Measurements from ENCODE around the gene CYP3A7. TPM values are rescaled to one million over a fixed set of nuclear protein-coding genes. Genes with fewer than 3 reads are reported as not detected.
A peak's percentile ranks its signal among the peaks of the same experiment; 100 is the strongest.
"Not testable (repeated sequence)": the region's sequence is repeated elsewhere in the genome, so short reads cannot be mapped to it uniquely, and the experiment has no call there.

CYP3A7 gene
- total RNA-seq, 4 donors from 2014 or later, result 0.26 to 0.34 TPM; not detected in 2

GRCh38 chr7:99752356-99752755 is 17.4 kb upstream of the CYP3A7 start:
- no peaks in the 10 kb centered on the region for H3K9me3 ChIP-seq
- H3K36me3 ChIP-seq, result no peaks in the 10 kb centered on the region
- peak overlapping the region in 1 of 4 donors; percentile 65 for H3K27ac ChIP-seq (replicated peaks in 1 of 4)
- peak; percentile 90 for DNase-seq (ENCODE audit: extremely low spot score)
- H3K4me3 ChIP-seq, result no peak overlapping the region
- H3K27me3 ChIP-seq, result no peaks in the 10 kb centered on the region
- TF ChIP-seq POLR2AphosphoS5 (IDR thresholded peaks at IDR 0.05) (peak in 1 of 2 donors; percentile 23), EP300 (IDR thresholded peaks at IDR 0.05) (no peak)
- TF ChIP-seq, protein P1, sequence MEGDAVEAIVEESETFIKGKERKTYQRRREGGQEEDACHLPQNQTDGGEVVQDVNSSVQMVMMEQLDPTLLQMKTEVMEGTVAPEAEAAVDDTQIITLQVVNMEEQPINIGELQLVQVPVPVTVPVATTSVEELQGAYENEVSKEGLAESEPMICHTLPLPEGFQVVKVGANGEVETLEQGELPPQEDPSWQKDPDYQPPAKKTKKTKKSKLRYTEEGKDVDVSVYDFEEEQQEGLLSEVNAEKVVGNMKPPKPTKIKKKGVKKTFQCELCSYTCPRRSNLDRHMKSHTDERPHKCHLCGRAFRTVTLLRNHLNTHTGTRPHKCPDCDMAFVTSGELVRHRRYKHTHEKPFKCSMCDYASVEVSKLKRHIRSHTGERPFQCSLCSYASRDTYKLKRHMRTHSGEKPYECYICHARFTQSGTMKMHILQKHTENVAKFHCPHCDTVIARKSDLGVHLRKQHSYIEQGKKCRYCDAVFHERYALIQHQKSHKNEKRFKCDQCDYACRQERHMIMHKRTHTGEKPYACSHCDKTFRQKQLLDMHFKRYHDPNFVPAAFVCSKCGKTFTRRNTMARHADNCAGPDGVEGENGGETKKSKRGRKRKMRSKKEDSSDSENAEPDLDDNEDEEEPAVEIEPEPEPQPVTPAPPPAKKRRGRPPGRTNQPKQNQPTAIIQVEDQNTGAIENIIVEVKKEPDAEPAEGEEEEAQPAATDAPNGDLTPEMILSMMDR (IDR thresholded peaks at IDR 0.05), result no peak
- peaks cover 0 to 21% (median 17%) of the 10 kb centered on the region in 4 donors for H3K4me1 ChIP-seq
- 13% methylated on average over 3 of the region's 3 CpGs for whole genome bisulfite sequencing
- intact Hi-C loops (cut with DNase I), result no loop called here

GRCh38 chr7:99751322-99752052 is 16.5 kb upstream of the CYP3A7 start:
- peak; percentile 42 for DNase-seq (ENCODE audit: extremely low spot score)
- H3K9me3 ChIP-seq; H3K36me3 ChIP-seq; H3K4me3 ChIP-seq; intact Hi-C loops (cut with DNase I); H3K27me3 ChIP-seq: not testable (repeated sequence)
- Histone ChIP-seq H3K27ac (replicated peaks in 1 of 4) (peak overlapping the region in 1 of 4 donors; percentile 65), H3K4me1 (peaks cover 0 to 21% (median 17%) of the 10 kb centered on the region in 4 donors)
- 8% methylated on average over 5 of the region's 5 CpGs for WGBS

- Histone ChIP-seq H3K27me3 (no peaks in the 10 kb centered on the region), H3K36me3 (no peaks in the 10 kb centered on the region), H3K4me1 (peaks cover 0 to 21% (median 17%) of the 10 kb centered on the region in 4 donors), H3K4me3 (no peak overlapping the region), H3K27ac (replicated peaks in 1 of 4) (no peak overlapping the region), H3K9me3 (no peaks in the 10 kb centered on the region)
- TF ChIP-seq POLR2A (IDR thresholded peaks at IDR 0.05; ENCODE audit: low read depth) (no peak), POLR2AphosphoS5 (IDR thresholded peaks at IDR 0.05) (no peak), EP300 (IDR thresholded peaks at IDR 0.05) (no peak)
- TF ChIP-seq, protein P1 (IDR thresholded peaks at IDR 0.05), result no peak
- intact Hi-C loops (cut with DNase I), result no loop called here
- WGBS, result 82% methylated on average over 6 of the region's 6 CpGs
- peak; percentile 78 for DNase-seq (ENCODE audit: extremely low spot score)
Measured at GRCh38 chr7:99748846-99749579, 14.0 kb upstream of the CYP3A7 start.

DNA sequence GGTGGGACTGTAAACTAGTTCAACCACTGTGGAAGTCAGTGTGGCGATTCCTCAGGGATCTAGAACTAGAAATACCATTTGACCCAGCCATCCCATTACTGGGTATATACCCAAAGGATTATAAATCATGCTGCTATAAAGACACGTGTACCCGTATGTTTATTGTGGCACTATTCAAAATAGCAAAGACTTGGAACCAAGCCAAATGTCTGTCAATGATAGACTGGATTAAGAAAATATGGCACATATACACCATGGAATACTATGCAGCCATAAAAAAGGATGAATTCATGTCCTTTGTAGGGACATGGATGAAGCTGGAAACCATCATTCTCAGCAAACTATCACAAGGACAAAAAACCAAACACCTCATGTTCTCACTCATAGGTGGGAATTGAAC is 11.9 kb upstream of the CYP3A7 start:
- H3K4me3 ChIP-seq; H3K27ac ChIP-seq (replicated peaks in 1 of 4); H3K9me3 ChIP-seq; DNase-seq (ENCODE audit: extremely low spot score); H3K36me3 ChIP-seq; intact Hi-C loops (cut with DNase I); H3K27me3 ChIP-seq: not testable (repeated sequence)
- peaks cover 0 to 15% (median 10%) of the 10 kb centered on the region in 4 donors for H3K4me1 ChIP-seq
- 85% methylated on average over 3 of the region's 3 CpGs for WGBS

GRCh38 chr7:99745395-99745794 is 10.4 kb upstream of the CYP3A7 start:
- DNase-seq (ENCODE audit: extremely low spot score); H3K27ac ChIP-seq (replicated peaks in 1 of 4); H3K4me3 ChIP-seq; H3K9me3 ChIP-seq; H3K36me3 ChIP-seq; intact Hi-C loops (cut with DNase I); H3K4me1 ChIP-seq; H3K27me3 ChIP-seq: not testable (repeated sequence)
- WGBS, result 82% methylated on average over 3 of the region's 3 CpGs

- WGBS, result 80% methylated on average over 4 of the region's 4 CpGs
- Histone ChIP-seq H3K36me3 (peaks cover 0 to 6% (median 0%) of the 10 kb centered on the region in 4 donors), H3K4me3 (no peak overlapping the region), H3K27me3 (no peaks in the 10 kb centered on the region), H3K27ac (replicated peaks in 1 of 4) (no peak overlapping the region), H3K9me3 (no peaks in the 10 kb centered on the region), H3K4me1 (no peaks in the 10 kb centered on the region)
- intact Hi-C loops (cut with DNase I), result no loop called here
- TF ChIP-seq POLR2A (IDR thresholded peaks at IDR 0.05; ENCODE audit: low read depth) (no peak), POLR2AphosphoS5 (IDR thresholded peaks at IDR 0.05) (no peak), EP300 (IDR thresholded peaks at IDR 0.05) (no peak)
- TF ChIP-seq, protein P1 (IDR thresholded peaks at IDR 0.05), result no peak
- peak; percentile 34 for DNase-seq (ENCODE audit: extremely low spot score)
Measured at GRCh38 chr7:99742737-99743394, 7.9 kb upstream of the CYP3A7 start.
